Measurements from ENCODE around the gene CMTM6. TPM values are rescaled to one million over a fixed set of nuclear protein-coding genes. Genes with fewer than 3 reads are reported as not detected.

The CMTM6 gene
- total RNA-seq, 1 donor from 2014 or later: 83.7 TPM

GRCh38 chr3:32435911-32436815 is 66.5 kb downstream of the CMTM6 start:
- DNase-seq (ENCODE audit: low read depth): no peak
- H3K27me3 ChIP-seq (ENCODE audit: control insufficient read depth, insufficient read depth, low read length): no peaks in the 10 kb centered on the region
- TF ChIP-seq CTCF (IDR thresholded peaks at IDR 0.05; ENCODE audit: insufficient read depth, low read length, poor library complexity, severe bottlenecking): no peak
- no peaks in the 10 kb centered on the region for H3K36me3 ChIP-seq (ENCODE audit: control insufficient read depth, insufficient read depth, low read length)
- no peak overlapping the region for H3K4me3 ChIP-seq (ENCODE audit: low read depth, low read length)

GRCh38 chr3:32434206-32434605 is 68.4 kb downstream of the CMTM6 start:
- no peak for DNase-seq (ENCODE audit: low read depth)

GRCh38 chr3:32432711-32433530 is 69.7 kb downstream of the CMTM6 start:
- H3K4me3 ChIP-seq (ENCODE audit: low read depth, low read length): no peak overlapping the region
- DNase-seq (ENCODE audit: low read depth): no peak
- H3K27me3 ChIP-seq (ENCODE audit: control insufficient read depth, insufficient read depth, low read length): no peaks in the 10 kb centered on the region
- TF ChIP-seq CTCF (IDR thresholded peaks at IDR 0.05; ENCODE audit: insufficient read depth, low read length, poor library complexity, severe bottlenecking): no peak
- no peaks in the 10 kb centered on the region for H3K36me3 ChIP-seq (ENCODE audit: control insufficient read depth, insufficient read depth, low read length)

More at GRCh38 chr3:32434206-32434605, 68.4 kb downstream of the CMTM6 start:
- H3K27me3 ChIP-seq (ENCODE audit: control insufficient read depth, insufficient read depth, low read length): no peaks in the 10 kb centered on the region
- no peak overlapping the region for H3K4me3 ChIP-seq (ENCODE audit: low read depth, low read length)
- no peak for TF ChIP-seq CTCF (IDR thresholded peaks at IDR 0.05; ENCODE audit: insufficient read depth, low read length, poor library complexity, severe bottlenecking)
- H3K36me3 ChIP-seq (ENCODE audit: control insufficient read depth, insufficient read depth, low read length): no peaks in the 10 kb centered on the region

GRCh38 chr3:32432045-32432710 is 70.5 kb downstream of the CMTM6 start:
- no peaks in the 10 kb centered on the region for H3K27me3 ChIP-seq (ENCODE audit: control insufficient read depth, insufficient read depth, low read length)
- TF ChIP-seq CTCF (IDR thresholded peaks at IDR 0.05; ENCODE audit: insufficient read depth, low read length, poor library complexity, severe bottlenecking): no peak
- no peaks in the 10 kb centered on the region for H3K36me3 ChIP-seq (ENCODE audit: control insufficient read depth, insufficient read depth, low read length)
- DNase-seq (ENCODE audit: low read depth): no peak
- no peak overlapping the region for H3K4me3 ChIP-seq (ENCODE audit: low read depth, low read length)

GRCh38 chr3:32431481-32431880 is 71.2 kb downstream of the CMTM6 start:
- no peak for DNase-seq (ENCODE audit: low read depth)
- Histone ChIP-seq H3K27me3 (ENCODE audit: control insufficient read depth, insufficient read depth, low read length) (no peaks in the 10 kb centered on the region), H3K36me3 (ENCODE audit: control insufficient read depth, insufficient read depth, low read length) (no peaks in the 10 kb centered on the region), H3K4me3 (ENCODE audit: low read depth, low read length) (no peak overlapping the region)
- TF ChIP-seq CTCF (IDR thresholded peaks at IDR 0.05; ENCODE audit: insufficient read depth, low read length, poor library complexity, severe bottlenecking): no peak

Other genes with a start within 250 kb of the CMTM6 start
- 40.7 and 48.0 TPM in 2 replicates for gene CMTM7, start 111.0 kb downstream of the CMTM6 start, total RNA-seq
- 36.3 and 41.8 TPM in 2 replicates for gene DYNC1LI1, start 68.0 kb upstream of the CMTM6 start, total RNA-seq
- 24.6 and 27.0 TPM in 2 replicates for gene CNOT10, start 182.3 kb upstream of the CMTM6 start, total RNA-seq